Peyer's patch (tissue), 4 donors: ENCODE results near the gene REXO1.

ENCODE experiments used
- POLR2A ChIP-seq, 2 donors: fragments of 450-650 bp; IDR thresholded peaks; one replicate each; pipeline ENCODE4 v1.5.1; 2017; ENCODE audit warnings: antibody characterized with exemption in 2 of 2, mild to moderate bottlenecking in 2 of 2, moderate library complexity in 2 of 2
- TF ChIP-seq, protein P1 (sequence below), 6 experiments: fragments of 450-650 bp in 4 of 6; fragments of 200-600 bp in 2 of 6; sonication (generic) in 1 of 6; IDR thresholded peaks; one replicate each; pipeline ENCODE4 v1.5.1; 2017 to 2019; ENCODE audit warnings: antibody characterized with exemption in 6 of 6, mild to moderate bottlenecking in 3 of 6, moderate library complexity in 1 of 6

GRCh38 chr19:1830978-1831377 lies 17.3 kb downstream of the REXO1 start:
- TF ChIP-seq POLR2A (IDR thresholded peaks at IDR 0.05): no peak
- TF ChIP-seq, protein P1, sequence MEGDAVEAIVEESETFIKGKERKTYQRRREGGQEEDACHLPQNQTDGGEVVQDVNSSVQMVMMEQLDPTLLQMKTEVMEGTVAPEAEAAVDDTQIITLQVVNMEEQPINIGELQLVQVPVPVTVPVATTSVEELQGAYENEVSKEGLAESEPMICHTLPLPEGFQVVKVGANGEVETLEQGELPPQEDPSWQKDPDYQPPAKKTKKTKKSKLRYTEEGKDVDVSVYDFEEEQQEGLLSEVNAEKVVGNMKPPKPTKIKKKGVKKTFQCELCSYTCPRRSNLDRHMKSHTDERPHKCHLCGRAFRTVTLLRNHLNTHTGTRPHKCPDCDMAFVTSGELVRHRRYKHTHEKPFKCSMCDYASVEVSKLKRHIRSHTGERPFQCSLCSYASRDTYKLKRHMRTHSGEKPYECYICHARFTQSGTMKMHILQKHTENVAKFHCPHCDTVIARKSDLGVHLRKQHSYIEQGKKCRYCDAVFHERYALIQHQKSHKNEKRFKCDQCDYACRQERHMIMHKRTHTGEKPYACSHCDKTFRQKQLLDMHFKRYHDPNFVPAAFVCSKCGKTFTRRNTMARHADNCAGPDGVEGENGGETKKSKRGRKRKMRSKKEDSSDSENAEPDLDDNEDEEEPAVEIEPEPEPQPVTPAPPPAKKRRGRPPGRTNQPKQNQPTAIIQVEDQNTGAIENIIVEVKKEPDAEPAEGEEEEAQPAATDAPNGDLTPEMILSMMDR (IDR thresholded peaks at IDR 0.05): no peak
